Astrocyte (in vitro differentiated cells and primary cell): ENCODE data around the gene RPAP2. TPM values are rescaled to one million over a fixed set of nuclear protein-coding genes. Genes with fewer than 3 reads are reported as not detected.

Source experiments
- DNase-seq: peaks from one replicate; pipeline ENCODE4 v3.0.0-alpha.2; 2010; ENCODE audit warnings: low read depth
- FAIRE-seq: peaks from 2 replicates; lab custom pipeline; 2011; peaks lifted over from hg19 to GRCh38; lab: Jason Lieb, UNC
- H2AFZ ChIP-seq: 2 replicates; pipeline ENCODE4 v1.6.0; 2012; ENCODE audit warnings: low read depth, low read length, inconsistent platforms
- H3K27ac ChIP-seq: 2 replicates; pipeline ENCODE4 v1.5.1; 2011; ENCODE audit warnings: low read depth, low read length, inconsistent platforms
- H3K27me3 ChIP-seq: 2 replicates; pipeline ENCODE4 v1.6.0; 2011; ENCODE audit warnings: low read length, inconsistent platforms; ENCODE audit not compliant: insufficient read depth
- H3K36me3 ChIP-seq: 2 replicates; pipeline ENCODE4 v1.5.1; 2011; ENCODE audit warnings: low read length, inconsistent platforms; ENCODE audit not compliant: insufficient read depth
- H3K4me1 ChIP-seq: 2 replicates; pipeline ENCODE4 v1.5.1; 2011; ENCODE audit warnings: low read length, inconsistent platforms; ENCODE audit not compliant: insufficient read depth
- H3K4me2 ChIP-seq: 2 replicates; pipeline ENCODE4 v1.6.0; 2012; ENCODE audit warnings: low read length, inconsistent platforms
- H3K4me3 ChIP-seq: 2 replicates; pipeline ENCODE4 v1.5.1; 2011; ENCODE audit warnings: low read depth, mild to moderate bottlenecking, low read length, inconsistent platforms; ENCODE audit not compliant: insufficient read depth
- H3K79me2 ChIP-seq: 2 replicates; pipeline ENCODE4 v1.6.0; 2012; ENCODE audit warnings: mild to moderate bottlenecking, low read length, inconsistent platforms; ENCODE audit not compliant: insufficient read depth
- H3K9ac ChIP-seq: 2 replicates; pipeline ENCODE4 v1.6.0; 2012; ENCODE audit warnings: mild to moderate bottlenecking, low read length, inconsistent platforms
- H3K9me3 ChIP-seq: 2 replicates; pipeline ENCODE4 v1.5.1; 2012; ENCODE audit warnings: low read depth, mild to moderate bottlenecking, low read length, inconsistent platforms; ENCODE audit not compliant: insufficient read depth
- H4K20me1 ChIP-seq: 2 replicates; pipeline ENCODE4 v1.6.0; 2012; ENCODE audit warnings: low read length, inconsistent platforms; ENCODE audit not compliant: insufficient read depth
- H3K27ac Mint-ChIP-seq: one replicate; pipeline ENCODE4 v1.8.0; 2021; ENCODE audit warnings: mild to moderate bottlenecking, mixed read lengths; ENCODE audit not compliant: unreplicated experiment
- H3K27me3 Mint-ChIP-seq: one replicate; pipeline ENCODE4 v1.8.0; 2021; ENCODE audit warnings: low read depth, mixed read lengths; ENCODE audit not compliant: unreplicated experiment
- H3K36me3 Mint-ChIP-seq: one replicate; pipeline ENCODE4 v1.8.0; 2021; ENCODE audit warnings: low read depth, mixed read lengths; ENCODE audit not compliant: unreplicated experiment
- H3K4me1 Mint-ChIP-seq: one replicate; pipeline ENCODE4 v1.8.0; 2021; ENCODE audit warnings: low read depth, mixed read lengths; ENCODE audit not compliant: unreplicated experiment
- H3K4me3 Mint-ChIP-seq: one replicate; pipeline ENCODE4 v1.8.0; 2021; ENCODE audit warnings: mild to moderate bottlenecking, moderate library complexity, mixed read lengths; ENCODE audit not compliant: unreplicated experiment
- H3K9me3 Mint-ChIP-seq: one replicate; pipeline ENCODE4 v1.8.0; 2021; ENCODE audit warnings: mild to moderate bottlenecking, mixed read lengths; ENCODE audit not compliant: unreplicated experiment
- CTCF ChIP-seq: IDR thresholded peaks from 2 replicates; pipeline ENCODE4 v1.5.1; 2011; ENCODE audit warnings: low read depth, mild to moderate bottlenecking, inconsistent platforms, low read length, moderate library complexity; ENCODE audit not compliant: insufficient read depth
- EZH2 ChIP-seq: IDR thresholded peaks from 2 replicates; pipeline ENCODE4 v1.6.1; 2012; ENCODE audit warnings: mild to moderate bottlenecking, low read length, inconsistent platforms; ENCODE audit not compliant: insufficient read depth
- total RNA-seq: library from RNA; stranded (reverse); gene quantifications from 2 replicates; pipeline ENCODE4 v1.2.1, GENCODE V29; 2021

The RPAP2 gene
- total RNA-seq, 1 donor from 2014 or later: 23.0 TPM

- Histone ChIP-seq H3K9me3 (peaks cover 10% of the 10 kb centered on the region), H3K9ac (no peak overlapping the region), H4K20me1 (no peaks in the 10 kb centered on the region), H3K27me3 (no peaks in the 10 kb centered on the region), H2AFZ (no peak overlapping the region), H3K36me3 (peaks cover 8% of the 10 kb centered on the region), H3K27ac (no peak overlapping the region), H3K4me3 (no peak overlapping the region), H3K4me1 (peaks cover 7% of the 10 kb centered on the region), H3K4me2 (no peak overlapping the region), H3K79me2 (no peaks in the 10 kb centered on the region)
- H3K27ac Mint-ChIP-seq: no peak overlapping the region
- FAIRE-seq (no peak), DNase-seq (no peak)
- no peaks in the 10 kb centered on the region for H3K4me1 Mint-ChIP-seq
- H3K4me3 Mint-ChIP-seq: no peak overlapping the region
- no peaks in the 10 kb centered on the region for H3K27me3 Mint-ChIP-seq
- no peak for TF ChIP-seq EZH2
- TF ChIP-seq CTCF: no peak
- peaks cover 16% of the 10 kb centered on the region for H3K9me3 Mint-ChIP-seq
- peaks cover 52% of the 10 kb centered on the region for H3K36me3 Mint-ChIP-seq
These were observed 25.9 kb downstream of the RPAP2 start for GRCh38 chr1:92324784-92325183.

DNA sequence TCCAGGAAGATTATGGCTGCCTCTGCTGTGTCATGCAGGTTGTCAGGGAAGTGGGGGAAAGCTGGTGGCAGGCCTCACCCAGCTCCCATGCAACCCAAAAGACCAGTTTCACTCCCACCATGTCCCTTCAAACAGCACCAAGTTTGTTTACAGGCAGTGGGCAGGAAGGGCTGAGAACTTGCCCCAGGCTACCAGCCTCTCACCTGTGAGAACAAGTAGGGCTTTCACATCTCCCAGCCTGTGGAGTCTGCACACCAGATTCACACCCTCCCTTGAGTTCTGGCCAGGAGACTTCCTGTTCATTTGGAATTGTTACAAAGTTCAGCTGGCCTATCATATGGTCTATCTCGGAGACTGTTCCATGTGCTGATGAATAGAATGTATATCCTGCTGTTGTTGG is 27.8 kb downstream of the RPAP2 start:
- H3K36me3 ChIP-seq: peaks cover 8% of the 10 kb centered on the region
- H3K36me3 Mint-ChIP-seq: peaks cover 50% of the 10 kb centered on the region

More for the DNA sequence above, 27.8 kb downstream of the RPAP2 start:
- Histone ChIP-seq H3K4me2 (no peak overlapping the region), H2AFZ (no peak overlapping the region), H3K27me3 (no peaks in the 10 kb centered on the region), H3K27ac (no peak overlapping the region), H3K9ac (no peak overlapping the region), H4K20me1 (no peaks in the 10 kb centered on the region), H3K9me3 (peaks cover 10% of the 10 kb centered on the region), H3K79me2 (no peaks in the 10 kb centered on the region), H3K4me3 (no peak overlapping the region), H3K4me1 (peaks cover 11% of the 10 kb centered on the region)
- no peaks in the 10 kb centered on the region for H3K4me1 Mint-ChIP-seq
- no peak overlapping the region for H3K4me3 Mint-ChIP-seq
- DNase-seq: no peak
- peaks cover 16% of the 10 kb centered on the region for H3K9me3 Mint-ChIP-seq
- H3K27ac Mint-ChIP-seq: no peak overlapping the region
- TF ChIP-seq CTCF (no peak), EZH2 (no peak)
- H3K27me3 Mint-ChIP-seq: no peaks in the 10 kb centered on the region
- no peak for FAIRE-seq
